A172 (cell line): ENCODE measurements around the gene SLAMF1. TPM values are rescaled to one million over a fixed set of nuclear protein-coding genes. Genes with fewer than 3 reads are reported as not detected.
"Not testable (repeated sequence)": the region's sequence is repeated elsewhere in the genome, so short reads cannot be mapped to it uniquely, and the experiment has no call there.

ENCODE experiments used
- DNase-seq: peaks from one replicate; pipeline ENCODE4 v3.0.0-alpha.2; 2015; ENCODE audit warnings: low spot score
- total RNA-seq: library from RNA; depleted of rRNA; stranded (reverse); fragments of >200 nt; shearing (Covaris generic); gene quantifications from 2 replicates; pipeline ENCODE4 v1.2.3, GENCODE V29; 2014; rRNA removed

Gene SLAMF1, protein sequence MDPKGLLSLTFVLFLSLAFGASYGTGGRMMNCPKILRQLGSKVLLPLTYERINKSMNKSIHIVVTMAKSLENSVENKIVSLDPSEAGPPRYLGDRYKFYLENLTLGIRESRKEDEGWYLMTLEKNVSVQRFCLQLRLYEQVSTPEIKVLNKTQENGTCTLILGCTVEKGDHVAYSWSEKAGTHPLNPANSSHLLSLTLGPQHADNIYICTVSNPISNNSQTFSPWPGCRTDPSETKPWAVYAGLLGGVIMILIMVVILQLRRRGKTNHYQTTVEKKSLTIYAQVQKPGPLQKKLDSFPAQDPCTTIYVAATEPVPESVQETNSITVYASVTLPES
- total RNA-seq: 0.07 and 1.1 TPM in 2 replicates

DNA sequence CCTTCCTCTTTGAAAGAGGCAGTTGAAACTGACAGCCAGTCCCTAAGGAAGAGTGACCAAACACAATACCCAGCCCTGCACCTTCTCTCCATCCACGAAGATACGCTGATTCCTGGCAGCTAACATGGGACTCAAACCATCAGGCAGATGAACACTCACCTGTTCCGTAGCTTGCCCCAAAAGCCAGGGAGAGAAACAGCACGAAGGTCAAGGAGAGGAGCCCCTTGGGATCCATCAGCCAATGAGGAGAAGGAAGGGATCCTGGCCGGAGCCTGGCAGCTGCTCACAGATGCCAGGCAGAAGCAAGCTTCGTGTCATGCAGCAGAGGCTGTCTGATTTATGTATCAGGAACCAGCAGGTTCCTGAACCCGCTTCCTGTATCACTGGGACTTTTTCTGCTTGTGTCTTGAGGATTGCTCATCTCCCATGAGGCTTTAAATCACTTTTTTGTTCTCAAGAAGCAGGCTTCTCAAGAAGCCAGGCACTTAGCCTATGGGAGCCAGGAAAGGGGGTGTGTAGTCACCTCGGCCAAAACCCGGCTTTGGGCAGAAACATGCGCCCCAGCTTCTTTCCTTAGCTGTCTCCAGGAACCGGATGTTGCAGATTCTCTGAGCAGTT, at the start of gene SLAMF1:
Gene SLAMF1, minus strand, starts transcription at position 334 of the 618 bp plus-strand sequence. Its CDS starts 99 bp downstream, at position 235.
- DNase-seq: peak; percentile 92

DNA sequence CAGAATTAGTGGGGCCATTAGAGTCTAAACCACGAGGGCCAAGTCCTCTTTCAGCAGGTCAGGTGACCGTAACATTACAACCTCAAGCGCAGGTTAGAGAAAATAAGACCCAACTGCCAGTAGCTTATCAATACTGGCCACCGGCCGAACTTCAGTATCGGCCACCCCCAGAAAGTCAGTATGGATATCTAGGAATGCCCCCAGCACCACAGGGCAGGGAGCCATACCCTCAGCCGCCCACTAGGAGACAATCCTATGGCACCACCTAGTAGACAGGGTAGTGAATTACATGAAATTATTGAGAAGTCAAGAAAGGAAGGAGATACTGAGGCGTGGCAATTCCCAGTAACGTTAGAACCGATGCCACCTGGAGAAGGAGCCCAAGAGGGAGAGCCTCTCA, 45.5 kb upstream of the SLAMF1 start:
- DNase-seq: not testable (repeated sequence)

DNA sequence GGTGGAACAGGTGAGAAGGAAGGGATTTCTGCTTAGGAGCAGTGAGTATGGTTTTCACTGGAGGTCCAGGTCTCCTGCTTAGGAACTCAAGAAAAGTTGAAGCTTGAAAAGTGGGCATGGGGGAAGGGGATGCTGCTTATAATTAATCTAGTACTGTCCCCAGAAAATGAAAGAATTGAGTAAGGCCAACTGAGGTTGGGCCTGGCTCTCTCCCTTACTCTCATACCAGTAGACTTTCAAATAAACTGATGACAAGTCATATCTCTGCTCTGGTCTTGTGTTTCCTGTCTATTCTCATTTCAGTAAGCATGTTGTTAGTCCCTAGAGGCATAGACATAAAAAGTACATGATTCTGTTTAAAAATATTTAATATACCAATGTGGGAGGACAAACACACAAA, 38.4 kb upstream of the SLAMF1 start:
- no peak for DNase-seq

DNA sequence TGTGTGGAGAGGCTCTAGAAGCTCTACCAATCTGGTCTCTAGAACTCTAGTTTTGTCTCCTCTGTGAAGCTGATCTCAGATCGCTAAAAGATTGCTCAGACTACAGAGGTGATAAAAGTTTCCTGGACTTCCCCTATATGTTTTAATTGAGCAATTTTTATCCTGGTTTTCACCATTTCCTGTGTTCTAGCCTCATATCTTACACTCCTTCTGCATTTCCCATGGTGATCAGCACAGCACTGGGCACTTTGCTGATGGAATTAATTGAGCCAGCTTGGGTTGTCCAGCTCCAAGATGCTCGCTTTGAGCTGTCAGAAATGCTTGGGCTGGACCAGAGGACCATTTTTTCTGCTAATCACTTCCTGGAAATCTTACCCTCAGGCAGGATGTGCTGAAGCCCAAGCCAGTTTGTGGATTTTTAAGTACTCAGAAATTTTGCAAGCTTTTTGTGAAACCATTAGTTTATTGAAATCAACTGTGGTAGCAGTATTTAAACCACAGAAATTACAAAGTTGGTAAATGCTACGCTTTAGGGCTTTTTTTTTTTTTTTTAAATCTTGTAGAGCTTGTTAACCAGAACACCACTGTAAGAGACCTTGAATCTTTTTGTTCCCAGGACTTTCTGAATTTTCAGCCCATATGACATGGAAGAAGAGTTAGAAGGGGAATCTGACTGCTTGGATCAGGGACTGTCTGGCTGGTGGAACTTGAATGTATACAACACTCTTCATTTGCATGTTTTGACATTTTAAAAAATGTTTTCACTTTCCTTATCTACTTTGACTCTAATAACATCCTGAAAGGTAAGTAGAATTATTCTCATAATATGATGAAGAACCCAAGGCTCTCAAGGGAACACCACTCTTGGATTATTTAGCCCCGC, 36.4 kb upstream of the SLAMF1 start:
- no peak for DNase-seq

DNA sequence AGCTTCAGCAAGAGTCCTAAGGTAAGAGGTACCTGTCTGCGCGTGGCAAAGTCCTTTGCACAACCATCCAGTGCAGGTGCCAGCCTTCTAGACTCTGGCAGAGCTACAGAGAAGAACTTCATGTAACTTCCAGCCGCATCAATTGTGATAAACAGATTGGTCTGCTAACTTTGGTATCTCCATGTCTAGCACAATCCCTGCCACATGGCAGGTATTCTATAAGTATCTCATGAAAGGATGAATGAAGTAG, 35.0 kb upstream of the SLAMF1 start:
- DNase-seq: no peak

DNA sequence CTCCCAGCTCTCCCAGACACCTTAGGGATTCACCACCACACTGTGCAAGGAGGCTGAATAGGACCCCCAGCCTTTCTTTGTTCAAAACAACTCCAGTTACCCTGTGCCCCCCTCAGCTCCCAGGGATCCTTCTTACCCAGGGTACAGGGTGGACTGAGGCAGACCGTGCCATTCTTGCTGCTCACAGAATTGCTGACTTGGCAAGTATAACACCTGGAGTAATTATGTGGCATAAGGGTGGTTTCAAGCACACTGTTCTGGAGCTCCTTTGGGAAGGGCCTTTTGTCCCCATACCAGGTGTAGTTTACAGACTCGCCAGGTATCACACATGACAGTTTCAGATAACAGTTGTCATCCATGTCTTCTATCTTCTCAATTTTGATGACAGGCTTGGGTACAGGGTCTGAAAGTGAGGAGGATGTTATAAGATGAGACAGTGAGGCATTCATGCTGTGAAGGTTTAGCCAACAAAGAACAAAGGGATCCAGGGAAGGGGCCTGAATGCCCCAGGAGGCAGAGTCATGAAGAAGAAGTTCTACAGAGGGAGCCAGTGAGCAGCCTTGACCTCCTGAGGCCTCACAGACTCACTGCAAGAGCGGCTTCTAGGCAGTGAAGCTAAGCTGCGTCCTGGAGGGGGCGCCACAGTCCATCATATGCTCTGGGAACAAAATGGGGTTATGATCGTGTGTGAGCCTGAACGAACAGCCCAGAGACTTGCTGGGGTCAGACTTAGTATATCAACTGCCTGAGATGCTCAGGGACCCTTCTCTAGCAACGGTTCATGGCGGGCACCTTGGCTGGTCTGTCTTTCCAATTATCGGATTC, 34.4 kb upstream of the SLAMF1 start:
- DNase-seq: peak; percentile 91

DNA sequence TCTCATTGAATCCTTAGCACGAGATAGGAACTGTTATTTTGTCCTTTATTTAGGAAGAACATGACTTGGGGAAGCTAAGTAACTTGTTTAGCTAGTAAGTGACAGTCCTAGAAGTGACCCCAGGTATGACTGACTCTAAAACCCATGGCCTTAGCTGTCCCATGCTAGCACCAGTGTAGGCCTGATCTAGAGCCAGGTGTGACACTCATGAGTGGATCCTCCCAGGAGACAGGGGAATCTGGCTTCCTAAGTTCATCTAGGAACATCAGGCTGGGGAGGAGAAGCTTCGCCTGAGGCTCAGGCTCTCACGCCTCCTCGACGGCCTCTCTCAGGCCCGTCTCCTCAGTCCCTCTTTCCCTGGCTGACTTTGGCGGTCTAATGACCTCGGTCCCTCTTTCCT, 33.6 kb upstream of the SLAMF1 start:
- DNase-seq: no peak

DNA sequence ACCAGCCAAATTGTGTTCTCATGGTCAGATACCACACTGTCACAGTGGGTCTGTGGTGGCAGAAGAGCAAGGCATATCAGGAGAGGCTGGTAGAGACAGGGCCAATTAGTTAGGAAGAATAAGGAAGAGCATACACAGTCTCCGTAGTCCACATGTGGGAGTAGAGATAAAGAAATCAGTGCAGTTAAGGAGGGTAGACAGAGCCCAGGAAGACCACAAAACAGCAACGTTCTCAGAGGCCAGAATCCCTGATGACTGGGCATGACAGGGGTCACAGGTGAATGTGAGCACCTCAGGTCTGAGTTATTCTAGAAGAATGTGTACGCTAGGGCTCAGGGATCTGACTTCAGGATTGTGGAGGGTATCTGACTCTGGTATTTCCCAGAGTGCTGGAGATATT, 33.0 kb upstream of the SLAMF1 start:
- no peak for DNase-seq

DNA sequence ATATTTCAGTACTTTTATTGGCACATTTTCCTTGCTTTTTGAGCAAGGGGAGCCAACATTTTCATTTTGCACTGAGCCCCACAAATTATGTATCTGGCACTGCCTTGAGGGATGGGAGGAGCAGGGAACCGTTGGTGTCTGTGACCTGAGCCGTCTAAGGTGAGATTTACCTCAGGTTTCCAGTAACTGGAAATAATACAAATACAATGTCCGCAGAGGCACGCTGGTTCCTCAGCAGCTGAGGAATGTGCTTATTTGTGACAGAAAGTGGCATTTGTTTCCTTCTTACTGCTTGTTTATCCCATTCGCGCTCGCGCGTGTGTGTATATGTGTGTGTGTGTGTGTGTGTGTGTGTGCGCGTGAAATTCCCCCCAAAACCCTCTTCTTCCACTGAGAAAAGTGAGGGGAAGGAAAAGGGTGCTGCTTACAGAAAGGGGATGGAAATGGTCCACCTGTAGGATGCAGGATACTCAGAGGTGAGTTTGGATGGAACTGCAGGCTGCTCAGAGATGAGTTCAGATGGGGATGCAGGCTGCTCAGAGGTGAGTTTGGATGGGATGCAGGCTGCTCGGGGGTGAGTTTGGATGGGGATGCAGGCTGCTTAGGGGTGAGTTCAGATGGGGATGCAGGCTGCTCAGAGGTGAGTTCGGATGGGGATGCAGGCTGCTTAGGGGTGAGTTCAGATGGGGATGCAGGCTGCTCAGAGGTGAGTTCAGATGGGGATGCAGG, 30.2 kb upstream of the SLAMF1 start:
- DNase-seq: no peak

DNA sequence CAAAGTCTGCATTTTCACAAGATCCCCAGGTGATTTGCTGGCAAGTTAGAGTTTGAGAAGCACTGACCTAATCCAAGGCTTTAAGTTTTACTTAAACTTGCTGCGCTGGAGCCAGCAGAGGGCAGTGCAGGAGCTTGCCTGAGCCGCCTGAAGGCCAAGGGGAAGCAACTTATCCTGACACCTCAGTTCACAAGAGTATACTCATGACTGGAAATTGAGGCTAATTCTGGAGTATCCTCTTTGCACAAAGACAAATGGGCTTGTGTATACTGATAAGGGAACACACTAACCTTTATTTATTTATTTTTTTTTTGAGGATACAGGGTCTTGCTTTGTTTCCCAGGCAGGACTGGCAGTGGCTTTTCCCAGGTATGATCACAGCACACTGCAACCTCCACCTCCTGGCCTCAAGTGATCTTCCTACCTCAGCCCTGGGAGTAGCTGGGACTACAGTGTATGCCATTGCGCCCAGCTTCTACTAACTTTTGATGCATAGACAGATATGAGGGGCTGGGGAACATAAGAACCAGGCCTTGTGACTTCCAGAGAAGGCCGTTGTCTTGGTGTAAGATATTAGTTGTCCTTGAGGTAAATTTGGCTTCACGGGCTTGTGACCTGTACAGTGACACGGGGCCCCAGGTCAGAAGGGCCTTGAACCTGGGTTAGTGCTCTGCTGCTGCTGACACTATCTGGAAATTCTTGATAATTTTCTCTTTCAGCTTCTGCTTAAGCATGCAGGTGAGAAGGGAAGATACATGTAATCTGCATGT, 29.0 kb upstream of the SLAMF1 start:
- DNase-seq: peak; percentile 67

DNA sequence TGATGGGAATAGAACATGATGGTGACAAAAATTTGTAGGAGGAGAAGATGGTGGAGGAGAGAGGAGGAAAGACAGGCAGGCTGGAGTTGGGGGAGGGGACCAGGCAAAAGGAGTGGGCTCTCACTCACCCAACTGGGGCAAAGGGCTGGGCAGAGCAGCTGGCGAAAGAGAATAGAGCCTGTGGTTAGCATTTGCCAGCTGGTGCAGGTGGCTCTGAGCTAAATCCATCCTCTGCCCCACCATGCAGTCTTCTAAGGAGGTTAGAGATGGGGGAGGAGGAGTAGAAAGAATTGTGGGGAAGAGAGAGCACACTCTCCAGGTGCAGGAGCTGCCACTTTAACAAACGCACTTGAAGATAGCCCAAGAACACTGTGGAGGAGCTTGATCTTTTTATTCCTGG, 27.6 kb upstream of the SLAMF1 start:
- DNase-seq: no peak

DNA sequence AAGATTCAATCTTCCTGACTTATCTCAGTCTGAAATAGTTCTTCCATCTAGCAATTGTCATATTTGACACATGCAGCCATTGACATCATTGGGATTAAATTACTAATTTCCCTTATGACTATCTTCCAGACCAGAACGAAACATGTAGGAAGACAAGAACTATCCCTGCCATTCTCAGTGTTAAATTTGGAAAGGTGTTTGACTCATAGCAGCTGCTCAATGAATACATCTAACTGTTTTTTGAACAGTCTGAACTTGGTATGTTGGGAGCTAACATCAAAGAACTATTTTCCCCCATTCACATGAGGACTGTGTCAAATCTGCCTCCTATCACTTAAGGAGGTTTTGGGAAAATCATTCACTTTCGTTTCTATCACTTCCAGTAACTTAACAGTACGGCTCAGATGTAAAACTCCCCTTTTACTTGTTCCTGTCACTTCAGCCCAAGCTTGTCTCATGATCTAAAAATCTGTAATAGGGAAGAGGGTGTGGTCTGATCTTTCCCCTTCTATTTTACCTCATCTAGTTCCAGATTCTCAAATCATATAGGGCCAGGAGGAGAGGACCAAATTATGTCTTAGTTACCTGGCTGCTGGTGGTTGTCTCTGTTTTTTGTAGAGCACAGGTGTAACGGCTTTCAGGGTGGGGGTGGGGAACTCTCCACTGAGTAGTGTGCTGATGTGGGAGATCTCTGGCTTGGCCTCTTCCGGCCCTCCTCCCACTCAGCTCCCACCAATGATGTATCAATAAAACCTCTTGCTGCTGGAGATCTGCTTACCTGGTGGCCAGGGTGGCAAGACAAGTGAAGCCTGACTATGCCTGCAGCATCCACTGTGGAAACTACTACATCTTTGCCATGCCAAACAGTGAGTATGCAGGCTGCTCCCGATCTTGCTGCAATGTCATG, 26.2 kb upstream of the SLAMF1 start:
- no peak for DNase-seq

DNA sequence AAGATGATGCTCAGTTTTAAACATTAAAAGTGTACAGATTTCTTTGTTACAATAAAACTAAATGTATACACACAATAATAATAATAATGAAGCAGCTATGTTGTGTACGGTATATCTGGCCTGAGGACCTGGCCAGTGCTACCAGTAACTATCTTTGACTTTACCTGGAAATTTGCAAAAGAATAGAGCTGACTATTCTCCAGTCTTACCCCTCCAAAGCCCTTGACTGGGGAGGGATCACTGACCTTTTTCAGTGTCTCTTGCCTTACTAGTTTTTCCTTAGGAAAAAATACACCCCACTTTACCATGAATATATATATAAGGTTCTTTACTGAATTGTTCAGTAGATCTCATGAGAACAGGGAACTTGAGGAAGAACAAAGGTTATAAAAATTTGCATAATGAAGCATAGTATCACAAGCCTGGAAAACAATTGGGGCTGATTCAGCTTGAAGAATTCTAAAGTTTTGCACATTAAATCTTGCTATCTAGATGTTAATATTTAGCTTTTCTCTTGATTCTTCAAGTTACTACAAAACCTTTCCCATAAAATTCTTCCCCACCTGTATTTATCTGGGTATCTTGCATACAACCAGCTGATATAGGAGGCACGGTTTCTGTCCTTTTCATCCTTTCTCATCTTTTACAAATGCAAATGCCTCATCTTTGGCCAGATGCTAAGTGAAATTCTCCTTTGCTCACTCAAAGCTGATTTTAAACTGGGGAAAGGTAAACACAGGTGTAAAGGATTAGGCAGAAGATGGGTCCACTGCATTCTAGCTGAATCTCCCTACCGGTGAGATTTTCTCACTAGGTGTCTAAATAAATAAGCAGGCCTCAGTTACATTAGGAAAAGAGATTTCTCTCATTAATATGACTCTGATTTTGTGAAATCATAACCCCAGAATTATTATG, 25.0 kb upstream of the SLAMF1 start:
- DNase-seq: no peak

DNA sequence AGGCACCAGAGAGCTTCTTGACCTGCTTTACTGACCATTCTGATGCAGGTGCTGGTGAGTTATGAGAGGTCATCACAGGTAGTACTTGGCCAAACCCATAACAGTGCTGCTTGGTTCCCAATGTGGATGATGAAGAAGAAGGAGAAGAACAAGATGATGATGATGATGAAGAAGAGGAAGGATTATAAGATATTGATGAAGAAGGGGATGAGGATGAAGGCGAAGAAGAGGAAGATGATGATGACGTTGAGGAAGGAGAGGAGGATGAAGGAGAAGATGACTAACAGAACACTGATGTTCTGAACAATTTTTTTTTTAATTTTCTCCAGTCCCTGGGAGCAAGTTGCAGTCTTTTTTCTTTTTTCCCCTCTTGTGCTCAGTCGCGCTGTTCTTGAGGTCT, 23.9 kb upstream of the SLAMF1 start:
- DNase-seq: no peak

DNA sequence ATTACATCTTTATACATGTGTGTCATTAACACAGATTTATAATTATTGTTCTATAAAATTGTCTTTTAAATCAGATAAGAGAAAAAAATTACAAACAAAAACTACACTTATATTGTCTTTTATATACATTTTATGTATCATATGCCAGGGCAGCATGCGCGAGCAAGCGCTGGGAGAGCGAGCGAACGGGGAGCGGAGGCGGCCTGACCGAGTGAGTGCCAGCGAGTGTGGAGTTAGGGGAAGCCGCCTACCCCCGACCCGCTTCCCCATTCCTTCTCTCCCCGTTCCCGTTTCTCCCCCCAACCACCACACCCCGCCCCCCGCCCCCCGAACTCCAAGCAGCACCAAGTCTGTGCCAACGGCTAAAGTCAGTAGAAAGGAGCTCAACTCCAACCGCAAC, 23.0 kb upstream of the SLAMF1 start:
- no peak for DNase-seq

DNA sequence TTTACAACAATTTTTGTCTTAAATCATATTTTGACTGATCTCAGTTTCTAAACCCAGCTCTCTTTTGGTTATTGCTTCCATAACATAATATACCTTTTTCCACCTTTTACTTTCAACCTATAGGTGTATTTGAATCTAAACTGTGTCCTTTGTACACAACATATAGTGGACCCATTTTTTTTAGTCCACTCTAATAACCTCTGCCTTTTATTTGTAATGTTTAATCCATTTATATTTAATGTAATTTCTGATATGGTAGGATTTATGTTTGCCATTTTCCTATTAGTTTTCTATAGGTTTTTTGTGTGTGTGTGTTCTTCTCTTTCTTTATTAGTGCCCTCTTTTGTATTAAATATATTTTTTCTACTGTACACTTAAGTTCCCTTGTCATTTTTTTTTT, 22.4 kb upstream of the SLAMF1 start:
- no peak for DNase-seq

DNA sequence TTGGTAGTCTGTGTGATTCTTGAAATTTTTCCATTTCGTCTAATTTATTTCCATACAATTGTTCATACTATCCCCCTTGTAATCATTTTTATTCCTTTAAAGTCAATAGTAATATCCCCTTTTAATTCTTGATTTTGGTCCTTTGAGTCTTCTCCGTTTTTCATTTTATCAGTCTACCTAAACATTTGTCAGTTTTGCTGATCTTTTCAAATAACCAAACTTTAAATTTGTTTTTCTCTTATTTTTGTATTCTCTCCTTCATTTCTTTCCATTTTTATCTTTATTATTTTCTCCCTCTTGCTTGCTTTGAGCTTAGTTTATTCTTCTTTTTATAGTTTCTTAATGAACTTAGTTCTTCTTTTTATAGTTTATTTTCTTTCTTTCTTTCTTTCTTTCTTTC, 21.1 kb upstream of the SLAMF1 start:
- no peak for DNase-seq

DNA sequence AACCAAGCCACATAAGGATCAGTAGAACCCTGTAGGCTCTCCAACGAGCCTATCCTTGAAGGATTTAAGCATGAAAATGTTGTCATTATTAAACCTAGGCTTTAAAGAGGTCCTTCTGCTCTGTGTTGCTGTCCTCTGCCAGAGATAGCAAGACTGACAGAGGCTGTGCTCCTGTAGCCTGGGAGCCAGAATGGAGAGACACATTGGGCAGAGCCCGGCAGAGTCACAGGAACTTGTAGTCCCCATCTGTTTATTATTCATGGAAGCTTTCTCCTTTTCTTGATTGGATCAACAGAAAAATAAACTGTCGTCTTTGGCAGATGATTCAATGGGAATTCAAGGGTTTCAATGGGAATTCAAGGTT, 19.2 kb upstream of the SLAMF1 start:
- DNase-seq: no peak
